Adrenal gland (tissue), 12 donors: ENCODE results near the gene TMEM273. TPM values are rescaled to one million over a fixed set of nuclear protein-coding genes. Genes with fewer than 3 reads are reported as not detected.
A peak's percentile ranks its signal among the peaks of the same experiment; 100 is the strongest.
"Not testable (repeated sequence)": the region's sequence is repeated elsewhere in the genome, so short reads cannot be mapped to it uniquely, and the experiment has no call there.

Experiments
- DNase-seq, 7 donors: peaks; one replicate each; pipeline ENCODE4 v3.0.0-alpha.2; 2019 to 2020
- H3K27ac ChIP-seq, 5 donors: fragments of 200-600 bp; sonication (generic) in 4 of 5; 1 replicate in 3 of 5; 2 replicates in 2 of 5; pipeline versions ENCODE4 v1.5.1 to v1.8.0; 2016 to 2020; ENCODE audit warnings: mild to moderate bottlenecking in 1 of 5
- H3K27me3 ChIP-seq: fragments of 200-600 bp; 2 replicates; pipeline ENCODE4 v1.8.0; 2021
- H3K36me3 ChIP-seq, 2 donors: fragments of 200-600 bp; replicated peaks in 1 of 2; 1 replicate in 1 of 2; 2 replicates in 1 of 2; pipeline versions ENCODE4 v1.5.1 to v1.8.0; 2018 to 2022
- H3K4me1 ChIP-seq, 2 donors: fragments of 200-600 bp; replicated peaks in 1 of 2; 1 replicate in 1 of 2; 2 replicates in 1 of 2; pipeline versions ENCODE4 v1.5.1 to v1.8.0; 2018 to 2021
- H3K4me3 ChIP-seq, 4 donors: fragments of 200-600 bp; sonication (generic) in 3 of 4; one replicate each; pipeline ENCODE4 v1.5.1; 2016 to 2018
- H3K9me3 ChIP-seq, 3 donors: fragments of 200-600 bp; sonication (generic) in 1 of 3; replicated peaks in 1 of 3; 1 replicate in 2 of 3; 2 replicates in 1 of 3; pipeline versions ENCODE4 v1.5.1 to v1.8.0; 2016 to 2021
- CTCF ChIP-seq, 6 experiments: fragments of 450-650 bp in 4 of 6; fragments of 200-600 bp in 2 of 6; sonication (generic) in 1 of 6; IDR thresholded peaks; 1 replicate in 5 of 6; 2 replicates in 1 of 6; pipeline versions ENCODE4 v1.5.1 to v1.8.0; 2016 to 2021; ENCODE audit warnings: antibody characterized with exemption in 6 of 6, mild to moderate bottlenecking in 2 of 6, moderate library complexity in 1 of 6
- POLR2A ChIP-seq, 2 donors: fragments of 450-650 bp; IDR thresholded peaks; one replicate each; pipeline ENCODE4 v1.6.1; 2017; ENCODE audit warnings: antibody characterized with exemption in 2 of 2, mild to moderate bottlenecking in 2 of 2, moderate library complexity in 1 of 2
- WGBS, 4 donors: extraction: QIAGEN DNeasy Blood & Tissue Kit in 2 of 4; methylation state at CpG; one replicate each; pipeline versions ENCODE4 v1.1.5 to v1.1.7; 2013 to 2017; 5-methylcytosine and 5-hydroxymethylcytosine counted together
- intact Hi-C, 2 donors: fragments of 100-400 bp; cut with DNase I; formaldehyde crosslinking; loops; one replicate each; pipeline versions ENCODE4 v1.14.1 to v1.15.0; 2022 to 2023
- polyA plus RNA-seq, 3 donors: library from polyadenylated mRNA; stranded (reverse); fragments of 200-250 nt in 2 of 3; fragments of 350-450 nt in 1 of 3; fragmentation: Illumina TruSeq in 1 of 3; extraction: RNeasy Lipid Tissue Mini Kit (QIAGEN cat#74804) in 1 of 3; gene quantifications; one replicate each; pipeline ENCODE4 v1.2.3, GENCODE V29; 2013 to 2014
- total RNA-seq, 9 donors: library from RNA; depleted of rRNA in 4 of 9; stranded (reverse); fragments of >200 nt in 4 of 9; fragments of 120-200 nt in 1 of 9; fragmentation: NEBNext Ultra II Directional in 1 of 9; extraction: Animal tissue kit (Norgen Biotek cat#: 25700) in 1 of 9; gene quantifications; one replicate each; pipeline versions ENCODE4 v1.1.0 to v1.2.4, GENCODE V29; 2013 to 2023
- donor health status: healthy with polysubstance abuse.
- donor health status: Bipolar disorder and iron deficiency.
- donor health status: DM: yes; HTN: yes; CAD: no.
- donor health status: DM: no; HTN: no; CAD: no.
- donor health status: DM: no; HTN: no; CAD: no.
- donor health status: DM: yes; HTN: yes; CAD: no.

TMEM273 gene
- total and polyA plus RNA-seq, 12 donors, result 2.0 to 10.0 (median 5.8) TPM; not detected in 1

GRCh38 chr10:49202266-49202665, 14.1 kb upstream of the TMEM273 start:
- intact Hi-C loops, result no loop called here
- WGBS, 4 donors, result 95 to 98% (median 96%) methylated on average over 1 of the region's 1 CpG
- Histone ChIP-seq H3K4me1 (no peaks in the 10 kb centered on the region), H3K27me3 (no peaks in the 10 kb centered on the region), H3K4me3 (no peak overlapping the region), H3K27ac (no peak overlapping the region), H3K36me3 (no peaks in the 10 kb centered on the region), H3K9me3 (peaks cover 0 to 7% (median 0%) of the 10 kb centered on the region in 3 donors)
- TF ChIP-seq CTCF (IDR thresholded peaks at IDR 0.05) (no peak), POLR2A (IDR thresholded peaks at IDR 0.05) (no peak)
- no peak for DNase-seq

GRCh38 chr10:49200854-49201253, 12.7 kb upstream of the TMEM273 start:
- H3K27ac ChIP-seq, result no peak overlapping the region
- H3K36me3 ChIP-seq, result no peaks in the 10 kb centered on the region
- no peak overlapping the region for H3K4me3 ChIP-seq
- intact Hi-C loops, result no loop called here
- TF ChIP-seq POLR2A (IDR thresholded peaks at IDR 0.05), result no peak
- TF ChIP-seq CTCF (IDR thresholded peaks at IDR 0.05), result no peak
- H3K4me1 ChIP-seq, result no peaks in the 10 kb centered on the region
- WGBS, 4 donors, result 25 to 39% (median 33%) methylated on average over 2 of the region's 2 CpGs
- no peak for DNase-seq
- H3K27me3 ChIP-seq, result no peaks in the 10 kb centered on the region
- H3K9me3 ChIP-seq, result peaks cover 0 to 7% (median 0%) of the 10 kb centered on the region in 3 donors

- TF ChIP-seq CTCF (IDR thresholded peaks at IDR 0.05) (no peak), POLR2A (IDR thresholded peaks at IDR 0.05) (no peak)
- no peaks in the 10 kb centered on the region for H3K4me1 ChIP-seq
- no peak for DNase-seq
- no peaks in the 10 kb centered on the region for H3K36me3 ChIP-seq
- no peak overlapping the region for H3K4me3 ChIP-seq
- no peaks in the 10 kb centered on the region for H3K27me3 ChIP-seq
- 86 to 91% (median 89%) methylated on average over 6 of the region's 6 CpGs for WGBS, 4 donors
- no peak overlapping the region for H3K27ac ChIP-seq
- H3K9me3 ChIP-seq, result peaks cover 0 to 7% (median 0%) of the 10 kb centered on the region in 3 donors
- intact Hi-C loops, result no loop called here
Observed at GRCh38 chr10:49197171-49197570, 9.0 kb upstream of the TMEM273 start.

- H3K4me3 ChIP-seq, H3K27ac ChIP-seq, H3K4me1 ChIP-seq, H3K36me3 ChIP-seq, DNase-seq, intact Hi-C loops, H3K27me3 ChIP-seq, H3K9me3 ChIP-seq: not testable (repeated sequence)
- 90 to 94% (median 93%) methylated on average over 4 of the region's 4 CpGs for WGBS, 4 donors
Observed at GRCh38 chr10:49195864-49196263, 7.7 kb upstream of the TMEM273 start.

GRCh38 chr10:49194212-49194920, 6.2 kb upstream of the TMEM273 start:
- no peaks in the 10 kb centered on the region for H3K36me3 ChIP-seq
- no peak for DNase-seq
- WGBS, 4 donors, result 54 to 71% (median 65%) methylated on average over 8 of the region's 8 CpGs
- peak overlapping the region in 1 of 5 donors; percentile 40 for H3K27ac ChIP-seq
- H3K9me3 ChIP-seq, result no peaks in the 10 kb centered on the region
- no peak overlapping the region for H3K4me3 ChIP-seq
- intact Hi-C loops, result no loop called here
- no peaks in the 10 kb centered on the region for H3K27me3 ChIP-seq
- H3K4me1 ChIP-seq, result peaks cover 0 to 2% of the 10 kb centered on the region in 2 donors
- TF ChIP-seq POLR2A (IDR thresholded peaks at IDR 0.05) (no peak), CTCF (IDR thresholded peaks at IDR 0.05) (no peak)
